ENCODE results near the gene A1BG. TPM values are rescaled to one million over a fixed set of nuclear protein-coding genes. Genes with fewer than 3 reads are reported as not detected.

Gene A1BG
- total and polyA plus RNA-seq, 8 donors = 0.81 to 10.2 (median 1.6) TPM

DNA sequence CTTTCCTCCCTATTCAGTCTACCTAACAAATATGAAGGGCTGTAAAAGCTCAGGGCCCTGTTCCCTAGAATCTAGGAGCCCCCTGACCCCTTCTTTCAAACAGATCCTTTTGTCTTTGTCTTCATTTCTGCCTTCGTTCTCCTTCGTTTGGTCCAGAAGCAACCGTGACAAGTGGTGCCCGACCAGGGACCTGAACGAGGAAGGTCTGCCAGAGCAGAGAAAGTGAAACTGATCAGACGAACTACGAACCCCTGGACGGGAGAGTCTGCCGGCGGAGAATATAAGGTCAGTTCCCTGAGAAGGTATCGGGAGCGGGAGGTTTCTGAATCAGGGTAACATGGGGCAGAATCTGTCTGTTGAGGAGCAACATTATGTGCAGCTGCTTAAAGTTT, 47.4 kb downstream of the A1BG start:
- Histone ChIP-seq H3K4me3 (peak overlapping the region; percentile 72 to 77), H3K27ac (peak overlapping the region in 1 of 2 donors; percentile 89), H3K4me1 (peaks cover 8 to 35% of the 10 kb centered on the region in 2 donors), H3K27me3 (no peaks in the 10 kb centered on the region), H3K9me3 (peaks cover 0 to 3% of the 10 kb centered on the region in 2 donors), H3K36me3 (peaks cover 0 to 51% of the 10 kb centered on the region in 2 donors)
- intact Hi-C loops (cut with DNase I) = no loop called here
- TF ChIP-seq CTCF (IDR thresholded peaks at IDR 0.05) = no peak
- DNase-seq (no peak), ATAC-seq (no peak)

- no peaks in the 10 kb centered on the region for H3K27me3 ChIP-seq
- peaks cover 8 to 35% of the 10 kb centered on the region in 2 donors for H3K4me1 ChIP-seq
- intact Hi-C loops (cut with DNase I) = no loop called here
- ATAC-seq = peak; percentile 100
- DNase-seq = peak; percentile 94 to 99 (median 98)
- H3K36me3 ChIP-seq = peaks cover 0 to 53% of the 10 kb centered on the region in 2 donors
- no peak for TF ChIP-seq CTCF (IDR thresholded peaks at IDR 0.05)
- peaks cover 0 to 9% of the 10 kb centered on the region in 2 donors for H3K9me3 ChIP-seq
- H3K27ac ChIP-seq = peak within 1 kb of the TSS; percentile 78 to 89
- peak within 1 kb of the TSS; percentile 72 to 77 for H3K4me3 ChIP-seq
Observed at GRCh38 chr19:58305065-58305931, 48.0 kb downstream of the A1BG start, which contains the start of gene ERVK3-1. TSS of gene ERVK3-1 (plus strand) at chr19:58305377. CDS start at chr19:58312169, 6,792 bp downstream.

DNA sequence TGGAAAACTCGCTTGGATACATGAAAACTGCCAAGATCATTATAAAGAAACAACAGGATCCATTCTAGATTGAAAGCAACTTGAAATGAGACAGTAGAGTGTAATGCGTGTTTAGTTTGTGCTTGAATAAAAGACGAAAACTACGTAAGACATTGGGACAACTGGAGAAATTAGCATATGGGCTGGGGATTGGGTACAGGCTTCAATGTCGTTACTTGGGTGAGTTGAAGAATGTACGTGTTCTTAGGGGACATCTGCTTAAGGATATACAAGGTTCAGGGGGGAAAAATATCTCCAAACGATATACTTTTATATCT, 48.6 kb downstream of the A1BG start:
- Histone ChIP-seq H3K27me3 (no peaks in the 10 kb centered on the region), H3K27ac (peak overlapping the region; percentile 60 to 89), H3K4me3 (peak overlapping the region; percentile 72 to 77), H3K36me3 (peaks cover 0 to 54% of the 10 kb centered on the region in 2 donors), H3K4me1 (peaks cover 8 to 35% of the 10 kb centered on the region in 2 donors), H3K9me3 (peaks cover 0 to 14% of the 10 kb centered on the region in 2 donors)
- intact Hi-C loops (cut with DNase I) = no loop called here
- no peak for DNase-seq
- no peak for TF ChIP-seq CTCF (IDR thresholded peaks at IDR 0.05)
- peak; percentile 15 for ATAC-seq

DNA sequence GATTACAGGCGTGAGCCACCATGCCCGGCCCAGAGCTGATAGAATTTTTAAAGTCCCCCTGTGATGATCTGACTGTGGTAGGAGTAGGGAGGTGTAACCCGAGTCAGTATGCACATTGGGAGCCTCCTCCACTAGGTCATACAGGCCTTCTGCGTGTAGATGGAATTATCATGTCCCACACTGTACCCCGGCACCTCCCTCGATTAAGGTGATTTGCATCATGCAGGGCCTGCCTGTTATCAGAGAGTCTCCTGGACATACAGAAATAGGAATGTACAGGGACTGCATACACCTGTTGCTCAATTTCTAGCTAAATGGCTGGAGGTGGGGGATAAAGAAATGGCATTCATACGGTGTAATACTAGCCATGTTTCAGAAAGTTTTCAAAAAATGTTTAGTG, 49.0 kb downstream of the A1BG start:
- ATAC-seq = no peak
- intact Hi-C loops (cut with DNase I) = no loop called here
- TF ChIP-seq CTCF (IDR thresholded peaks at IDR 0.05) = no peak
- Histone ChIP-seq H3K27me3 (no peaks in the 10 kb centered on the region), H3K27ac (peak overlapping the region; percentile 60 to 89), H3K9me3 (peaks cover 0 to 19% of the 10 kb centered on the region in 2 donors), H3K4me1 (peaks cover 8 to 35% of the 10 kb centered on the region in 2 donors), H3K36me3 (peaks cover 0 to 54% of the 10 kb centered on the region in 2 donors), H3K4me3 (peak overlapping the region in 1 of 2 donors; percentile 77)
- no peak for DNase-seq

DNA sequence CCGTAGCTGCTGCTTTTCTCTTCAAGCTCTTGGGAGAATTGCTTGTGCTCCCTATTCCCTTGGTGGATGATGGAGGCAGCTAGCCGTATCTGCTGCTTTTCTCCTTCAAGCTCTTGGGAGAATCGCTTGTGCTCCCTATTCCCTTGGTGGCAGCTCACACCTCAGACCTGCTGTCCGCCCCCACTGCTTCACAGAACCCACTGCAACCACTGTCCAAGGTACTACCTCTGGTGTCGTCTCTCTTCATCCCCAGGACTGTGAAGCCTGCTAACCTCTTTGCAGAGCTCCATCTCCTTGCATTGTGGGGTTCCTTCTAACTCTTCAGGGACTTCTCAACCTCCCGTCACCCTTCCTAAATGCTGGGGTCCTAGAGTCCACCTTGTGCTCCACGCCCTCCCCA, 52.7 kb downstream of the A1BG start:
- peaks cover 0 to 59% of the 10 kb centered on the region in 2 donors for H3K36me3 ChIP-seq
- H3K4me3 ChIP-seq = no peak overlapping the region
- ATAC-seq (no peak), DNase-seq (no peak)
- TF ChIP-seq CTCF (IDR thresholded peaks at IDR 0.05) = no peak
- no peaks in the 10 kb centered on the region for H3K27me3 ChIP-seq
- H3K4me1 ChIP-seq = peaks cover 0 to 8% of the 10 kb centered on the region in 2 donors
- H3K27ac ChIP-seq = no peak overlapping the region
- intact Hi-C loops (cut with DNase I) = no loop called here
- H3K9me3 ChIP-seq = peaks cover 0 to 53% of the 10 kb centered on the region in 2 donors

Measured in left lung (tissue), 10 donors.